Measurements from ENCODE around the gene C16orf87.
A peak's percentile ranks its signal among the peaks of the same experiment; 100 is the strongest.

The C16orf87 gene

DNA sequence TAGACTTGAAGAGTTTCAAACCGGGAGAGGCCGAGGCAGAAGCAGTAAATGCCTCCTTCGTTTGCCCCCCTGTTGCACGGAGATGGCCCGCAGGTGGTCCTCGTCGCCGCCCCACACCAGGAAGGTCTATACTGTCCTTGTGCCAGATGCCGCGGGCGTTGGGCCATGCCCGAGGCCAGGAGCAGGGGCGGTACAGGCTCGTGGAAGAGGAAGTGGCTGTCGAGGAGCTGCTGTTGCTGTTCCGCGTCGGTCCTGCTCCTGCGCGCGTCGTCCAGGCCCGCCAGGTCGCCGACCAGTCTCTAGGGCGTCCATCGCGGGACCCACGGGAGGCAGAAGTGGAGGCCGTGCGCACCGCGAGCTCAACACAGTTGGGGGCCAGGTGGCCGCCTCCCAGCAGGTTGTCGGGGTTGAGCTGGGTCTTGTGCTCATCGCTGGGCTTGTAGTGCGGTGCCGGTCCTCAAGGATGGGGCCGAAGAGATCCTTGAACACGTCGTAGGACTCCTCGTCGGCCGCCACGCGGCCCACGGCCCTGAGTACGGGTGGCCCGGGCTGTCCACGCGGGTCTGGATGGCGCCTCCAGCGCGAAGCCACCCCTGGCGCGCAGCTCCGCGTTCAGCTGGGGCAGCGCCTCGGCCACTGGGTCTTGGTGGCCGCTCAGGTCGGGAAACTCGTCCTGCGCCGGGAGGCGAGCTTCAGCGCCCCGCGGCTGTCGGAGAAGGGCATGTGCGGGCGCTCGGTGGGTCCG lies 13.1 kb upstream of the C16orf87 start:
- no peak for DNase-seq (ENCODE audit: low spot score)

DNA sequence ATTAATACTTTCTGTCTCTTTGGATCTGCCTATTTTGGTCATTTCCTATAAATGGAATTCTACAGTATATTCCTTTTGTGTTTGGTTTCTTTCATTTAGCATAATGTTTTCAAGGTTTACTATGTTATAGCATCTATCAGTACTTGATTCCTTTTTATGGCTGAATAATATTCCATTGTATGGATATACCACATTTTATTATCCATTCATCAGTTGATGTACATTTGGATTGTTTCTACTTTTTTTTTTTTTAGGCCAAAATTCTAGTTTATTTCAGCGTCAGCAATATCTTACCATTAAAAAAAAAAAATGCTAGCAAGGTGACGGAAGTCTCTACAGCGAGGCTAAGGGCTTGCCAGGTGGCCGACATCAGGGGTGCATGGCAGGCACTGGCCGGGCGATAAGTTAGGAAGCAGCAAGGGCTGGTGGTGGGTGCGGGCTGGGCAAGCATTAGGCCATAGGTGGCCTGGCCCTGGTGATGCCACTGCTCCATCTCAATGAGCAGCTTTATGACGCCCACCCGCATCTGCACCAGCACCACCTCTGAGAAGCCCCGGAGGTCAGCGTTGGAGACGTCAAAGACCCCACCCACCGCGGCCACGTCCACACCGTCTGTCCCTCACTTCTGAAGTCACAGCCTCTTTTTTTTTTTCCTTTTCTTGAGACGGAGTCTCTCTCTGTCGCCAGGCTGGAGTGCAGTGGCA lies 11.4 kb upstream of the C16orf87 start:
- DNase-seq (ENCODE audit: low spot score) = no peak

DNA sequence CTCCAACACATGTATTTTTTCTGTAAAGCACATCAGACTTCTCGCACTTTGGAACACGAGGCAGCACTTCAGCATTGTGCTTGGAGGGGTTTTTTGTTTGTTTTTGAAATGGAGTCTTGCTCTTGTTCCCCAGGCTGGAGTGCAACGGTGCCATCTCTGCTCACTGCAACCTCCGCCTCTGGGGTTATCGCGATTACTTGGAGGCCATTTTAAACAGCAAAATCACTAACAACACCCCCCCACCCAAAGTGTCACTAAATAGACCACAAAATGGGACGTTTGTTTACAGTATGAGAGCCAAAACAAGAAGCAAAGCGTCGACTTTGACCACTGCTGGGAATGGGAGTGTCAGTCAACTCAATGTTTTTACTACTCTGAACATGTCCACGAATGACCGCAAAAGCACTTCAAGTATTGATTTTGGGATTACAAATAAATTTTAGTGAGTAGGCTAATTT lies 9.0 kb upstream of the C16orf87 start:
- no peak for DNase-seq (ENCODE audit: low spot score)

DNA sequence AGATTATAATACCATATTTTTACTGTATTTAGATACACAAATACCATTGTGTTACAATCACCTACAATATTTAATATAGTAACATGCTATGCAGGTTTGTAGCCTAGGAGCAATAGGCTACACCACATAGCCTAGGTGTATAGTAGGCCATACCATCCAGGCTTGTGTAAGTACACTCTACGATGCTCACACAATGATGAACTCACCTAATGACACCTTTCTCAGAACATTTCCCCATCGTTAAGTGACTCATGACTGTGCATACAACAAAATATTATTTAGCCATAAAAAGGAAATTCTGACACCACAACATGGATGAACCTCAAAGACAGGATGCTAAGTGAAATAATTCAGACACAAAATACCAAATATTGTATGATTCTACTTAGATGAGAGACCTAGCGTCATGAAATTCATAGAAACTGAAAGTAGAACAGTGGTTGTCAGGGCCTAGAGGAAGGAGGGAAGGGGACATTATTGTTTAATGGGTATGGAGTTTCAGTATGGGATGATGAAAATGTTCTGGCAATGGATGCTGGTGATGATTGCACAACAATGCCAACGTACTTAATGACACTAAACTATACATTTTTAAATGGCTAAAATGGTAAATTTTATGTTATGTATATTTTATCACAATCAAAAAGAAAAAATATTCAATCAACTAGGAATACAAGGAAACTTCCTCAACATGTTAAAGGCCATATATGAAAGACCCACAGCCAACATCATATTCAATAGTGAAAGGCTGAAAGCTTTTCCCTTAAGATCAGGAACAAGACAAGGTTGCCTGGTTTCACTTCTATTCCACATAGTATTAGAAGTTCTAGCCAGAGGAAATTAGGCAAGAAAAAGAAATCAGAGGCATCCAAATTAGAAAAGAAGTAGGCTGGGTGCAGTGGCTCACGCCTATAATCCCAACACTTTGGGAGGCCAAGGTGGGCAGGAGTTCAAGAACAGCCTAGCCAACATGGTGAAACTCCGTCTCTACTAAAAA lies 5.9 kb upstream of the C16orf87 start:
- no peak for DNase-seq (ENCODE audit: low spot score)

DNA sequence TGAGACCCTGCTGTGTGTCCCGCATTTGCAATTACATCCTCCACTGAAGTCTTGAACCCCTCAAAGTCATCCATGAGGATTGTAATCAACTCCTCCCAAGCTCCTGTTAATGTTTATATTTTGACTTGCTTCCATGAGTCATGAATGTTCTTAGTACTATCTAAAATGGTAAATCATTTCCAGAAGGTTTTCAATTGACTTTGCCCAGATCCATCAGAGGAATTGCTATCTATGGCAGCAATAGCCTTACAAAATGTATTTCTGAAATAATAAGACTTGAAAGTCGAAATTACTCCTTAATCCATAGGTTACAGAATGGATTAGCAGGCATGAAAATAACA lies 2.5 kb upstream of the C16orf87 start:
- no peak for DNase-seq (ENCODE audit: low spot score)

DNA sequence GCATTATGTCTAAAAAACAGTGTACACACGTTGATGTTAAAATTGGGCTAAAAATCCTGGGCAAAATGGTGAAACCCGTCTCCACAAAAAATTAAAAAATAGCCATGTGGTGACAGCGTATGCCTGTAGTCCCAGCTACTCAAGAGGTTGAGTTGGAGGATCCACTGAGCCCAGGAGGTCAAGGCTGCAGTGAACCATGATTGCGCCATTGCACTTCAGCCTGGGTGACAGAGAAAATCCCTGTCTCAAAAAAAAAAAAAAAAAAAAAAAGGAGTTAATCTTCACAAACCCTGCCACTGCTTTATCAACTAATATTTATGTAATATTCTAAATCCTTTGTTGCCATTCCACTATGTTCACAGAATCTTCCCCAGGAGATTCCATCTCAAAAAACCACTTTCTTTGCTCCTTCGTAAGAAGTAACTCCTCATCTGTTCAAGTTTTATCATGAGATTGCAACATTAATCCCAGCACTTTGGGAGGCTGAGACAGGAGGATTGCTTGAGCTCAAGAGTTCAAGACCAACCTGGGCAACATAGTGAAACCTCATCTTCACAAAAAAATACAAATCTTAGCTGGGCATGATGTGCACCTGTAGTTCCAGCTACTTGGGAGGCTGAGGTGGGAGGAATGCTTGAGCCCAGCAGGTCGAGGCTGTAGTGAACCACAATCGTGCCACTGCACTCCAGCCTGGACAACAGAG lies 1.9 kb upstream of the C16orf87 start:
- no peak for DNase-seq (ENCODE audit: low spot score)

DNA sequence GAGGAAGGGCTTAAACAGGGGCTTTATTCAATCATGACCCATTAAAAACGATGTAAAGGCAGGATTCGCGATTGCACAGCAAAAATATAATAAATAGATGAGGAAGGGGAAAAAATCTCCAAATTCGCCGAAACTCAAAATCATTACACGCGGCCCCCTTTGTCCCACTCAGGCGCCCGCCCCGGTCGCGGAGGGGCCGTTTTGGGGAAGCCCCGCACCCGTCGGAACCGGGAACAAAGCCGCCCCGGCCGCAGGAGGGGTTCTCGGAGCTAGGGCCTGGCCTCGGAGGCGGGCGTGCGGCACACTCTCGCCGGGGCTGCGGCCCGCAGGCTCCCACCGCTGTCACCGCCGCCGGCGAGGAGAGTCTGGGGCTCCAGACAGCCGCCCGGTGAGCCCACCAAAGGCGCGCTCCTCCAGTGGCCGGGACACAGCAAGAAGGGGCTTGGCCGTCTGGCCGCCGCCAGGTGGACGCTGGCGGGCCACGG lies 521 bp downstream of the C16orf87 start:
- peak; percentile 15 for DNase-seq (ENCODE audit: low spot score)

DNA sequence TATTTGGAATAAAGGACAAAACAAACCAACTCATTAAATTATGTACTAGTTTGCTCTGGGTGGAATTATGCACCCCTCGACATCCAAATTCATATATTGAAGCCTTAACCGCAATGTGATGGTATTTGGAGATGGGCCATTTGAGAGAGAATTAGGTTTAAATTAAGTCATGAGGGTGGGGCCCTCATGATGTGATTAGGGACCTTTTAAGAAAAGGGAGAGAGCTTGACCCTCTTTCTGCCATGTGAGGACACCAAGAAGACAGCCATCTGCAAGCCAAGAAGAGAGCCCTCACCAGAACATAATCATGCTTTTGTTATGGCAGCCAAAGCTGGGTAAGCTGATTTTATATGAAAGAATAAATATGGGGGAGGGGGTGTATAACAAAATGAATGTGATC lies 2.0 kb downstream of the C16orf87 start:
- DNase-seq (ENCODE audit: low spot score) = no peak

DNA sequence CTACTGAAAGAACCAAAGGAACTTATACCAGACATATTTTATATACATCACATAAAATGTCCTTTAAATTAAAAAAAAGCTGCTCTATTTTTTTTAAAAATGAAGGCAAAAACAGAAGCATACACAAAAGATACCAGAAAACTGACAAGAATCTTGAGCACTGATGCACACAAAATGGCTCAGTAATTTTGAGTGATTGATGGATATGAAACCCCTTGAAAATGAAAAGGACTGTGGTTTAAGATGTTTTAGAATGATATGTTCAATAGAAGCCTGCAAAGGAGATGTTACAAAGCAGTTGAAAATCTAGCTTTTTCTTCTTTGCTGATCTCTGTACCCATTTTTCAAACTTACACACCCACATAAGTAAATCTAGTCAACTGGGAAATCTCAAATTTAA lies 2.7 kb downstream of the C16orf87 start:
- no peak for DNase-seq (ENCODE audit: low spot score)

DNA sequence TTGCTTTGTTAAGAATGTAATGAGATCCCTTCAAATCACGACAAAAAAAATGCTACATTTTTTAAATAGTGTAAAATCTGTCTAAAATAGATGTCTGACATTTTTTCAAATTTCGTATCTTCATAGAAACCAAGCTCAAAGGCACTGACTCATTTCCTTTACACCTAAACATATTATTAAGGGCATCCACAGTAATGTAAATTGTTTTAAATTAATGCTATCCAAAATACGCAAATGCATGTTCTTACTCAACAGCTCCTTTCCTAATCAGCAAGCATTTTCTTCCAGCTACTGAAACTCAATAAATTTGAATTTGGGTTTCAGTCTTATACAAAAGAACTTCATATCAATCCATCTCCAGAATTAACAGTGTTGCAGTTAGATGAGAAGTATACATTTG lies 4.3 kb downstream of the C16orf87 start:
- no peak for DNase-seq (ENCODE audit: low spot score)

DNA sequence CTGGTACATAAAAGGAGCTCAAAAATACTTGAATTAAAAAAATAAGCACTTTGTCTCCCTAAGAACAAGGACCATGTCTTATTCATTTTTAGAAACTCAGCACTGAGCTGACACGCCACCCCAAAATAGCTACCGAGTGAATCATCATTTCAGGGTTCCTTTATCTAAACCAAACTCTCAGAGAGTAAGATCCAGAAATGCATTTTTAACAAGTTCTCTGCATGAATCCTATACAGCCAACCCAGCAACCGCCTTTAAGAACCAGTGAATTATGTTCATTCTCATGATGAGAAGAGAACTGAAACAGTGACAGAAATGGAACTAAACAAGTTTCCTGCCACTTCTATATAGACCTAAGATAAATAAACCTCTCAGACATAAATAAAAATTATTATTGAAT lies 8.7 kb downstream of the C16orf87 start:
- DNase-seq (ENCODE audit: low spot score) = no peak

DNA sequence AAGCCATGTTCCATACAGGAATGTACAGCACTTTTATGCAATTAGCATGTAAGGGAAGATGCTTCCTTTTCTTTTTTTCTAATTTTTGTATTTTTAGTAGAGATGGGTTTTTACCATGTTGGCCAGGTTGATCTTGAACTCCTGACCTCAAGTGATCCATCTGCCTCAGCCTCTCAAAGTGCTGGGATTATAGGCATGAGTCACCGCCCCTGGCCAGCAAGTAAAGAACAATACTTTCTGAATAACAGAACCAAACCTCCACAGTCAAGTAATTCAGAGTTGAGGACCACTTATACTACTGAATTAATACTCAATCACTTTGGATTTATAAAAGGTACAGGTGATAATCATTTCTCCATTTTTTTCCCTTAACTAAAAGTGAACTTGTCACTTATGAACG lies 13.0 kb downstream of the C16orf87 start:
- DNase-seq (ENCODE audit: low spot score) = no peak

DNA sequence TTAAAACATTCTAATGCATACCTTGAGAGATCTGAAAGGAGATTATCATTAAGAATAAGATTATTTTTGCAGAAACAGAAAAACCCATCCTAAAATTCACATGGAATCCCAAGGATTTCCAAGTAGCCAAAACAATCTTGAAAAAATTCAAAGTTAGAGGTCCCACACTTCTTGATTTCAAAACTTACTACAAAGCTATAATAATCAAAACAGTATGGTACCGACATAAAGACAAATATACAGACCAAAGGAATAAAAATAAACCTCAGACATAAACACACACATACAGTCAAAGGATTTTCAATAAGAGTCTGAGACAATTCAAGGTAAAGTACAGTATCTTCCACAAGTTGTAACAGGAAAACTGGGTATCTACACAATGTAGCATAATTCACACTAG lies 16.2 kb downstream of the C16orf87 start:
- DNase-seq (ENCODE audit: low spot score) = no peak

DNA sequence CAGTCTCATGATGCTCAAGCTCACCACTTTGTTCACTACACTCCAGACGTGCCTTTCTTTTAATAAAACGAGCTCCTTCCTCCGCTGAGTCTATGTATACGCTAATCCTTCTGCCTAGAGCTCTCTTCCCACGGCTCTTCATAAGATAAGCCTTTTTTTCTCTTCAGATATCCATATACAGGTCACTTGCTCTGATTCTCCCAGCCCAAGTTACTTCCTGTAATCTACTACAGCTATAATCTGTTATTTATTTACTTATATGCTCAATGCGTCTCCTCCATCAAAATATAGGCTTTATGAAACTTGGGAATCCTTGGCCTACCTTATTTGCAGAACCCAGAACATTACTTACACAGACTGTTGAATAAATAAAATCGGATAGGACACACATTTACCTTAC lies 17.4 kb downstream of the C16orf87 start:
- DNase-seq (ENCODE audit: low spot score) = no peak

DNA sequence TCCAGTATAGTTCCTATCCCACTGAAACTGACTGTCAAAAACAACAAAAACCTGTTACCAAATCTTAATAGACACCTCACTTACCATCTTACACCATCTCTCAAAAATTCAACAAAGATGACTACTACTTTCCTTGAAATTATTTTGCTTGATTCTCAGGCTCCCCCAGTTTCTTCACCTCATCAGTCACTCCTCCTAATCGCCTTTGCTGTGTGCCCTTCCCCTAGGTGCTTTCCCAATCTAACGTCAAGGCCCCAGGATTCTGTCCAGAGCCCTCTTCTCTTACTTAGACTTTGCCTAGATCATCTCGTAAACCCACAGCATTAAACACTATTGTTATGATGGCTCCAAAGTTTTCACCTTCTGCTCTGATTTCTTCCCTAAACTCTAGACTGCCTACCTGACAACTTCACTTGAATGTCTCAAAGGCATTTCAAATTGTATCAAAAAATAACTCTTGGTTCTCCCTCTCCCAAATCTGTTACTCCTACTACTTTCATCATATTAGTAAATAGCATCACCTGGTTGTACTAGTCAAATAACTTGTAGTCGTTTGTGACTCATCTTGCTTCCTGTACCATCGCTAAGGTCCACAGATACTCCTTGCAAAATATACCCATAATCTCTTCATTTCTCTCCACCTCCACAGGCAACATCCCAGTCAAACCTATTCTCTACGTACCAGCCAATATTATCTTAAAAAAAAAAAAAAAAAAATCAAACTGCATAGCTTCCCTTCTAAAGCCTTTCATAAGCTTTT lies 18.0 kb downstream of the C16orf87 start:
- no peak for DNase-seq (ENCODE audit: low spot score)

DNA sequence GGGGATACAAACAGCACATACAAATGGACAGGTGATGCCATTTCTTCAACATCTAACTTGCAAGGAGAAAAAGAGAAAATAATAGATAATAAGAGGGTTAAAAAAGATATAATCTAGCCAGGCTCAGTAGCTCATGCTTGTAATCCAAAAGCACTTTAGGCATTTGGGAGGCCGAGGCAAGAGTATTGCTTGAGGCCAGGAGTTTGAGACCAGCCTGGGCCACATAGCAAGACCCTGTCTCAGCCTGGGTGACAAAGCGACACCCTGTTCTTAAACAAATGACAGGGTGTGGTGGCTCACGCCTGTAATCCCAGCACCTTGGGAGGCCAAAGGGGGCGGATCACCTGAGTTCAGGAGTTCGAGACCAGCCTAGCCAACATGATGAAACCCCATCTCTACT lies 19.3 kb downstream of the C16orf87 start:
- DNase-seq (ENCODE audit: low spot score) = no peak

DNA sequence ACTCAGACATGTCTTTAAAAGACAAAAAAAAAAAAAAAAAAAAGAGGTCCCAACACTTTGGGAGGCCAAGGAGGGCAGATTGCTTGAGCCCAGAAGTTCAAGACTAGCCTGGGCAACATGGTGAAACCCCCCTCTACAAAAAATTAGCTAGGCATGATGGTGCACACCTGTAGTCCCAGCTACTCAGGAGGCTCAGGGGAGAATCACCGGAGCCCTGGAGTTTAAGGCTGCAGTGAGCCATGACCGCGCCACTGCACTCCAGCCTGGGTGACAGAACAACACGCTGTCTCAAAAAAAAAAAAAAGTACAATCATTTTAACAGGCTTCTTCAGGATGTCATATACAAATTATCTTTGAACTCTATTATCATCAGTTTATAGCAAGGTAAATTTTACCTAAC lies 22.0 kb downstream of the C16orf87 start:
- no peak for DNase-seq (ENCODE audit: low spot score)

DNA sequence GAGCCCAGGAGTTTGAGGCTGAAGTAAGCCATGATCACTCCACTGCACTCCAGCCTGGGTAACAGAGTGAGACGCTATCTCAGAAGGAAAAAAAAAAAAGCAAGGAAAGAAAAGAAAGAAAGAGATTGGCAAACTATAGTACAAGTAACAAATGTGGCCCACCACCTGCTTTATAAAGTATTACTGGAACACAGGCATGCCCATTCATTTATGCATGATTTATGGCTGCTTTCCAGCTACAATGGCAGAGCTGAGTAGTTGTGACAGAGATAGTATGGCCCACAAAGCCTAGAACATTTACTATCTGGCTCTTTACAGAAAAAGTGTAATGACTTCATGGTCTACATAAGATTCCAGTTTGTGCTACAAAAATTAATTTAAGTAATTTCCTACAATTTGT lies 23.6 kb downstream of the C16orf87 start:
- no peak for DNase-seq (ENCODE audit: low spot score)

DNA sequence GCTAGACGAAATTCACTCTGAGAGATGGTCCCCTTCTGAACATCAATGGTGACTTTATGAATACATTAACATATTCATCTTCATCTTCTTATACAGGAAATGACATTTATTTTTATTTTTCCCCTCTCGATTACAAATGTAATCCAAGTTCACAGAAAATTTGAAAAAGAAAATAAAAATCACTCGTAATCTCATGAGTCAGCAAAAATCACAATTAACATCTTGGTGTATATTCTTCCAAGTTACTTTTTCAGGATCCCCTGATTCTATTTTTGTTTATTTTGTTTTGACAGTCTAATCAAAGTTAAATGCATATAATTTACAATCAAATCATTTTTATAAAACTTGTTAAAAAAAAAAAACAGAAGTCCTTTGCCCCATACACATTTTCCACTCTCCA lies 27.6 kb downstream of the C16orf87 start:
- DNase-seq (ENCODE audit: low spot score) = no peak

DNA sequence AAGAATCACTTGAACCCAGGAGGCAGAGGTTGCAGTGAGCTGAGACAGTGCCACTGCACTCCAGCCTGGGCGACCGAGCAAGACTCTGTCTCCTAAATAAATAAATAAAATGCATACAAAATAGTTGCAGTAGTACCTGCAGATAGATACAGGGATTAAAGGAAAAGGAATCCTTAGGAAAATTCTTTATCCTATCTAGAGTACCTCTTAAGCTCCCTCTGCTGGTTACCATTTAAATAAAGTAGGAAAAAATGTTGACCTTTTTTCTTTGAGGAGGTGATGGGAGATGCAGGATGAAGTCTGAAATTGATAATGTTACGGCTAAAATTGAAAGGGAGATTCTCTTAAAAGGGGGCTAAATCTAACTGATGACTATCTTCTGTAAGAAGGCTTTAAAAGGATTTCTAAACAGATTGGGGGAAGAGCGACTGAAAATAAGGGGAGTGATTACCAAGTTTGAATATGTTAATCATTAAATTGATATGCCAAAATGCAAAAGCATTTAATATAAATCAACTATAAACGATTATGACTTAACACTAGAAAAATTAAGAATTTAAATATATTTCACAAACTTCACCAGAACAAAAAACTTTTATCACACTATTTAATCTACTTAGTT lies 29.4 kb downstream of the C16orf87 start:
- peak; percentile 57 for DNase-seq (ENCODE audit: low spot score)

DNA sequence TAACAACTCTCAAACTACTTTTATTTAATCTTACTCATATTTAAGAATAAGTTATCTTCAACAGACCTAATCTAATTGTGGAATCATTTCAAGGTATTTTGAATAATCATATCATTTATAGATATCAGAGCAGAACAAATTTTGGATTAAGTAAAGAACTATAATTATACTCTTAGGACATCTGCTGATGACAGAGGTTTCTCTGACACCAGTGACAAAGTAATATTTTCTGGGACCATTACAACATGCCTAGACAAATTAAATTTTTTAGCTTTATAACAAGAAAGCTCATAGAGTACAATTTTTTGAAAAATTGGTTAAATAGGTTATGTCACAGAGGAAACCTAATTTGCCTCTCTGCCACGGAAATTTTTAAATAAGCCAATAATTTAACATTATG lies 30.5 kb downstream of the C16orf87 start:
- no peak for DNase-seq (ENCODE audit: low spot score)
